ENCODE results near the gene PTMA.
"Not testable (repeated sequence)": the region's sequence is repeated elsewhere in the genome, so short reads cannot be mapped to it uniquely, and the experiment has no call there.

Gene PTMA

DNA sequence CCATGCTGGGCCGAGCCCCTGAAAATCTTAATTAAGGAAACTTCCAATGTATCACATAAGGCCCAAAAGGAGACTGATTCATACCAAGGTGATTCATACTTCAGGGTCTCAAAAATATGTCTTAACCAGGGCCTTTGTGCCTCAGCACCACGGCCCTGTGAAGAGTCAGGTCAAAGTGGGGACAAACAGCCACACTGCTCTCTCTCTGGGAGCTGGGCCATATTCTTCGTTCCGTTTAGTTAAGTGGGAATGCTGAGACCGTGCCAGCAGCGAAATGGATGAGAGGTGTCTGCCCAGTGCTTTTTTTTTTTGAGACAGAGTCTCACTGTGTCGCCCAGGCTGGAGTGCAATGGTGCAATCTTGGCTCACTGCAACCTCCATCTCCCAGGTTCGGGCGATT is 9.3 kb upstream of the PTMA start:
- no peak for DNase-seq

DNA sequence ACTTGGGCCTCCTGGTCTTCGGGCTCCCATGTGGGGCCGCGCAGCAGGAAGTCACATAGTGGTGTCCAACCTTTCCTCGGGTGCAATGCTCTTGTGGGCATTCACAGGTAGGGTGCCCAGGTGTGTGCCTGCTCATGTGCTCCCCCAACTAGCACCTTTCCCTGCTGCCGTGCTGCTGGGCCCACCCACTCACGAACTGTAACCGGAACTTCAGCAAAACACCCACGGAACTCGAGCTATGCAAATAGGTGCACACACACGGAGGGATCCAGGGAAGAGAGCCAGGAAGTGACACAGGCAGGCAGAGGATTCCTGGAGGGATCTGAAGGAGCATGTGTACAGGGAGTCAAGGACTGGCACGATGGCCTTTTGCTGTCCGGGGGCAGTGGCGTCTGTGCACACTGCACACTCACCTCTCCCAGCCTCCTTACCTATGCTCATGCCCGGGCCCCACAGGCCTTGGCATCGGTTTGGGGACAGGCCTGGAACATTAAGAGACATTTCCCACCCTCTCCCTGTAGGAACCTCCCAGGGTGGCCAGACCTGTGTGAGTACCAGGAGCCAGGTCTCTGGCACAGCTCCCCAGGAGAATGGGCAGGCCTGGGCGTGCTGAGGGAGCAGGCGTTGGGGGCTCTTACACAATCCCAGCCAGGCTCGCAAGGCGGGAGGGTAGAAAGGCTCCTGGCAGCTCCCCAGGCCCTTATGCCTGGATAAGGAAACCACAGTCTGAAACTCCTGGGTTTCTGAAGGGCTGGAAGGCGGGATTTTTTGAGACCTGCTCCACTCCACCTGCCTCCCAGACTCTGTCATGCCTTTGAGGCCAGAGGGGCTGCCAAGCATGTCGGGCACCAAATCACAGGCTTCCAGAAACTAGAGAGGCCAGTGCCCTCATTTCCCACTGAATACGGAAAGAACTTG is 6.6 kb upstream of the PTMA start:
- DNase-seq: peak in 1 of 2 experiments; percentile 21

DNA sequence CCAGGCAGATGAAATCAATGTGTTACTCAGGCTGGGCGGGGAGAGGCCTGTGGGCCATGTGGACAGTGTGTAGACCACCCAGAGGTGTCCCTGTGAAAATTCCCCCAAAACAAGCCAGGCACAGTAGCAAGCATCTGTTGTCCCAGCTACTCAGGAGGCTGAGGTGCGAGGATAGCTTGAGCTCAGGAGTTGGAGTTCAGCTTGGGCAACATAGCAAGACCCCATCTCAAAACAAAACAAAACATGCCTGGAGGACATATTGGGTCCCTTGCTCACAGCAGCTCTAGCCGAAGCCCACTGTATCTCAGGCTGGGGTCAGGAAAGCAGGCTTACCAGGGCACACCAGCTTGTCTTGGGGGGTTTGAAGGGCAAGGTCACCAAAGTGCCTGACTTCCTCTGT is 4.3 kb upstream of the PTMA start:
- DNase-seq: no peak

DNA sequence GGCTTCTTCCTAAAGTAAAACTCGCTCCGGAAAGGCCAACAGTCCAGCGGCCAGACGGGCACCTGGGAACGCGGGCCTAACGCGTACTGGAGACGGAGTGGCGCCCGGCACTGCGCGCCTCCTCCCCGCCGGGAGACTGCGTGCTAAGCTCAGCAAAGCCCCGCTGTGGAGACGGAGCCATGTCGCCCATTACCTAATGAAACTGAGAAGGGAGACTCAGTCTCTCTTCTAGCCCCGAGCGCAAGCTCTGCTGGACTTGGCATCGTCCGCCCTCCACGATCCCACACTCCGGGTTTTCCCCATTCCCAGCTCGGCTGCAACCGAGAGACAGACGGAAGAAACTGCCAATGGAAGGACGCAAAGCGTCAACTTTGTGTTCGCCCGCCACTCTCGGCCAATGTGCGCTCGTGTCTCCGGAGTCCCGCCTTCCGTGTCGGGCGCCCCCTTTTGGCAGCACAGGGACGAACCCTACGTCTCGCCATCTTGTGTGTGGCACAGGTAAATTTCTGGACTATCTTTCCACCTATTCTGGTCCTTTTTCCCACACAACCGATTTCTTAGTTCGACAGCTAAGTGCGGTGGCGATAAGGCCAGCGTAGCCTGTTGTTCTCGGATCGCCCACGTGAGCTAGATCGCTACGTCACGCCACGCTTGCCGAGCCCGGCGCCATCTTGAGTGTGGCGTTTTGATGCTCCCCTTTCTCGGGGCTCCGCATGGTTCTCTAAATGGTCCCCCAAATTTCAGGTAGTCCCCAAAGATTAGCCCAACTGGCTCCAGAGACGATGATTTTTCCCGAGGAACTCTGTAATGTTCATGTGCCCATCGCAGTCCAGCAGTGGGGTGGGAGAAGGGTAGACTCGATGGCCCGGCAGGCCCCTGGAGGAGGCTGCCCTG is 1.3 kb upstream of the PTMA start:
- peak; percentile 93 to 98 for DNase-seq

DNA sequence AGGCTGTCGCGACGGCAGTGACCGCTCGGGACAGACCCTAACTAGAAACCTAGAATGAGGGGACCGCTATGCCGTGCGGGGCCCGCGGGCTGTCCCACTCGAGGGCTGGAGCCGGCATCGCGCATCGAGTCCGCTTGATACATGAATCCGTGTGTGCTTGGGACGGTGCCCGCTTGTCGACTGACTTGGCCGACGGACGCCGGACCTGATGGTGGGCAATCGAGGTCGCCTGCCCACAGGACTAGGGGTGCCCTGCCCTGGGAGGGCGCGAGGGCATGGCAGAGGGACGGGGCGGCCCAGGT is 749 bp upstream of the PTMA start:
- no peak for DNase-seq

DNA sequence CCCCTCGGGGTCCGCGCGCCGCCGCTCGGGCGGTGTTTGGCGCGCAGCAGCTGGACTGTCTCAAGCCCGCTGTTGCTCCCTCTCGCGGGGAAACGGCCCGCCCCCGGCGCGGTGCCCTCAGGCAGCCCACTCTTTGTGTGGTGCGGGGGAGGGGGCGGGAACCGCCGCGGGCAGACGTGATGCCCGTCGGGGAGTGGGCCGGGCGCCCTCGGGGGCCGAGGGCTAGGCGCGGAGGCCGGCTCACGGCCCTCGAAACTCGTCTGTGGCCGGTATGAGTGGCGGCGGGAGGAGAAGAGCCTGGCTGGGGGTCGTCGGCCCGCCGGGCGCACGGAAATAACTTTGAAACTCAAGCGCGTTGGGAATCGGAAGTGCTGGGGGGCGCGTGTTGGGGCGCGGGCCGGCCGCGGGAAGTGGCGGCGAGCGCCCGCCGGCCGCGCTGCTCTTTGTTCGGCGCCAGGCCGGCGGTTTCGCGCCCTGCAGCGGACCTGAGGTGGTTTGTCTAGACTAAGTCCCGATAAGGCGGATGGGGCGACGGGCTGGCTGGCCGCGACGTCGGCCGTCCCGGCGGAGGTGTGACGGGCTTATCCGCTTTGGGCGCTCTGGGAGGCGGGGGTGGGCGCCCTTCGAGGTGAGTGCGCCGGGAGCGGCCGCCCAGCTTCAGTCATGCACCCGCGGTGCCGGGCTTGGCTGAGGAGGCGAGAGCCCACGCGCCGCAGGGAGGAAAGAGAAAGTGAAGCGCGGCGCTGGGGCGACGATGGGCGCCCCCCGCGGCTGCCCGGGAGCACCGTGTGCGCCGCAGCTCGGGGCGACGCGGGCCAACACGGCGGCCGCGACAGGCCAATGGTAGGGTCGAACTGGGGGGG is 679 bp downstream of the PTMA start:
- DNase-seq: no peak

DNA sequence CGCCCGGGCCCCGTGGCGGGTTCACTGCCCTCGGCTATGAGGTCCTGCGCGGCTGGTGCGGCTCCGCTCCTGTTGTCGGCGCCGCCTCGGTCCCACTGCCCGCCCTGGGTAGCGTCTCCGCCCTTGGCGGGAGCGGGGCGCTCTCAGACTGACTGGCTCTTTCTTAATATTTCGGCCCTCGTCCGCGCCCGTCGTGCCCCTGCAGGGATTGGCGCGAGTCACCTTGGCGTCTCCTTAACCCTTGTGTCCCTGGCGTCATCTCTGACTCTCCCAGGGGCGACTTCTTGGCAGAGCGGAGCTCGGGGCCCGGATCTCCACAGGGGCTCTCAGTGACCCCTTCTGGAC is 1.3 kb downstream of the PTMA start:
- DNase-seq: no peak

DNA sequence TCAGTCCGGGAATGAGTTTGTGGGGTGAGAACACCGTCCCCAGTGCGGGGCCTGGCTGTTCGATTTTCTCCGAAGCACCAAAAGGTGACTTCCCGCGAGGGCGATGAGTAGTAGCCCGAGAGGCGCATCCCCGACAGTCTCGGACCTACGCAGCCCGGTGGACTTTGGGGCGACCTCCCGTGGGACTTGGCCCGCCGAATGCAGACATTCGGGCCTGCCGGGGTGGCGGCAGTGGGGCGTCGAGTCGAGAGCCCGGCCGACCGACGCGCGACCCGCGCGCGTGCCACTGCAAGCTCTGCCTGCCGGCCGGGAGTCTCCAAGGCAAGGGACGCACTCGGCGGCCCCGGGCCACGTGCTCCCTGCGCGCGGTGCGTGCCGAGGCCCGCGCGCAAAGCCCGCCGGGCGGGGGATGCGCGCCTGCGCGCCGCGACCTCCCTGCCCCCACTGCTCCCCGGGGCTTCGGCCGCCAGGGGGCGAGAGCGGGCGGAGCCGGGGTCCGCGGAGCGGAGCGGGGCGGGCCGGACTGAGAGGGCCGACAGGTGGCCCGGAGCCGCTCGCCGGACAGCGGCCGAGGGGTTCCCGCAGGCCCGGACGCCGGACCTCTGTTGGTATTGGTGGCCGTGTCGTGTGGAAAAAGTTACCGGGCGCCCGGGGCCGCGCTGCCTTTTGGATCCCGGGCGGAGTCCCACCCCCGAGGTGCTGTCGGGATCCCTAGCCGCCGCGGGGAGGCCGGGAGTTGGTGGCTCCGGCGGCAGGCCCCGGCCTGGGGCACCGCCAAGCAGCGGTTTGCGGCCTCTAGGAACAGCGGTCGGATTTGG is 1.9 kb downstream of the PTMA start:
- peak; percentile 37 to 84 for DNase-seq

DNA sequence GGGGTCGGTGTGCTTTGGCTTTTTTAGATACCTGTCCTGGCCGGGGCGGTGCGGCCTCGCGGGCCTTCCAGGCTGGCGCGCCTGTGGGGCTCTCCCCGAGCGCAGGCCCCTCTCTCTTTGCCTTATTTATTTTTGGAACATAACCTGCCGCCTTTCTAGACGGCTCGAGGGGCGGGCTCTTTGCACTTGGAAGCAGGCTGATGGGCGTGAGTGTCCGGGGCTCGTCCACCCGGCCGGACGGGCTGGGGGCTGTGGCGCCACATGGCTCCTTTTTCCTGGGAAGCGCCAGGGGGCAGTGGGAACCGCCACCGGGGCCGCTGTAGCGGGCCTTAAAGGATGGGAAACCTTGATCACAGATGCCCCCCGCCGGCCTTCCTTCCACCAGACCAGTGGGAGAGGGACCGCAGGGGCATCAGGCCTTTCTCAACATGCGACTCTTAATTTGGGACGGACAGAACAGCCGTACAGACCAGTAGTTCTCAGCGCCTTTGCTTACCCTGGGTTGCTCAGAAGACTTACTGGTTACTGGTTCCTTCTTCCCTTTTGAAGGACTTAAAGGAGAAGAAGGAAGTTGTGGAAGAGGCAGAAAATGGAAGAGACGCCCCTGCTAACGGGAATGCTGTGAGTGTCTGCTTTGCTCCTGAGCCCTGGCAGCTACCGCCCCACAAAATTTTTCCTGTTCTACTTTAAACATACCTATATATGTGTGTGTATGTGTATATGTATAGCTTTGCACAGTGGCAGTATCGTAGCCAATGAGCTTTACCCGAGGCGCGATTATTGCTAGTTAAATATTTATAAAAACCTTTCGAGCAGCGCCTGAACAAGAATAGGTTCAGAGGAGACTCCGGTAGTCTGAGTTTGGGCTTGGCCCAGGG is 2.7 kb downstream of the PTMA start:
- DNase-seq: no peak

DNA sequence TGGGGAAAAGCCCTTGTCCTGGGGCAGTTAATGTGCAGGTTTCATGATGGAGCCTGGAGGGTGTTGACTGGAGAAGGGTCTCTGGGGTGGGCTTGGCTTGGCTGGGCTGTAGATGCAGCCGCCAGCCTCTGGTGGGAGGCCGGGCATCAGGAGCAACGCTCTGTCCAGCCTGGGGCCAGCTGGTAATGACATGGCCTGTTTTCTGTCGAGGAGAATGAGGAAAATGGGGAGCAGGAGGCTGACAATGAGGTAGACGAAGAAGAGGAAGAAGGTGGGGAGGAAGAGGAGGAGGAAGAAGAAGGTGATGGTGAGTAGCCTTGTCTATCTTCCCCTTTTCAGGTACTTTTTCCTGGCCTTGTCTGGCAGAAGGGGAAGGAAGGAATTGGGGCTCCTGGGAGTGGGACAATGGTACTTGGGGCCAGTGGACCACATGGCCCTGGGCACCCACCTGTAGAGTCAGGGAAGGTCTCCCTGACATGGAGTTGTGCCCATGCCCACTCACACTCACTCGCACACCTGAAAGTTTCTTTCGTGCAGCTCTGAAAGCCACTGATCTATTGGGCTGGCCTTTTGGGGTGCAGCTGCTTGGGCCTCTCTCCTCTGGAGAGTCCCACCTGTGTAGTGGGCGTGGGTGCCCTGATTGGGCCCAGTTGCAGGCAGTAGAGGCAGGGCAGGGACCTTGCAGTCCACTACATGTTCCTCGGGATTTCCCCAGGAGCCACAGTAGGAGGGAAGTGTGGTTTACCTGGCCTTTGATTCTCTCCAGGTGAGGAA is 3.5 kb downstream of the PTMA start:
- no peak for DNase-seq

DNA sequence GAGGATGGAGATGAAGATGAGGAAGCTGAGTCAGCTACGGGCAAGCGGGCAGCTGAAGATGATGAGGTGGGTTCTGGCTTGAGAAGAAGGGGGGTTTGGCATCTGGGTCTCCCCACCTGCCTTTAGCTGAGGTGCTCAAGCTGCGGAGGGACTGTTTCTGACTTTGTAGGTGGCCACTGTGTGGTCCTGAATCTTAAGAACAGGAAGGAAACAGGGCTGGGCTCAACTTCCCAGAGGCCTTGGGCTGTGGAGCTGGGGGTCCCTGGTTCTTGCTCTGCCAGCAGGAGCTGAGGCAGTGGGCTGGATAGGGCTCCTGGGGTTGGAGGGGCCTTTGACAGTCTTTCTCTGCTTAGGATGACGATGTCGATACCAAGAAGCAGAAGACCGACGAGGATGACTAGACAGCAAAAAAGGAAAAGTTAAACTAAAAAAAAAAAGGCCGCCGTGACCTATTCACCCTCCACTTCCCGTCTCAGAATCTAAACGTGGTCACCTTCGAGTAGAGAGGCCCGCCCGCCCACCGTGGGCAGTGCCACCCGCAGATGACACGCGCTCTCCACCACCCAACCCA is 4.2 kb downstream of the PTMA start:
- not testable (repeated sequence) for DNase-seq

DNA sequence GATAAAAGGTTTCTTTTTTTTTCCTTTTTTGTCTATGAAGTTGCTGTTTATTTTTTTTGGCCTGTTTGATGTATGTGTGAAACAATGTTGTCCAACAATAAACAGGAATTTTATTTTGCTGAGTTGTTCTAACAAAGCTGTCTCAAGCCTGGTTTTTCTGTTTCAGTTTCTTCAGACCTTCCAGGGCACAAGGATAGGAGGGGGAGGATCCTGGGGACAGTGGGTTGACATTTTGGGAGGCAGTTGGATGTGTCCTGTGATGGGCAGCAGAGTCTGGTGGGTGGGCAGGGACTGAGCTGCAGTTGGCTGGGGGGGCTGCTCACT is 5.0 kb downstream of the PTMA start:
- DNase-seq: not testable (repeated sequence)

DNA sequence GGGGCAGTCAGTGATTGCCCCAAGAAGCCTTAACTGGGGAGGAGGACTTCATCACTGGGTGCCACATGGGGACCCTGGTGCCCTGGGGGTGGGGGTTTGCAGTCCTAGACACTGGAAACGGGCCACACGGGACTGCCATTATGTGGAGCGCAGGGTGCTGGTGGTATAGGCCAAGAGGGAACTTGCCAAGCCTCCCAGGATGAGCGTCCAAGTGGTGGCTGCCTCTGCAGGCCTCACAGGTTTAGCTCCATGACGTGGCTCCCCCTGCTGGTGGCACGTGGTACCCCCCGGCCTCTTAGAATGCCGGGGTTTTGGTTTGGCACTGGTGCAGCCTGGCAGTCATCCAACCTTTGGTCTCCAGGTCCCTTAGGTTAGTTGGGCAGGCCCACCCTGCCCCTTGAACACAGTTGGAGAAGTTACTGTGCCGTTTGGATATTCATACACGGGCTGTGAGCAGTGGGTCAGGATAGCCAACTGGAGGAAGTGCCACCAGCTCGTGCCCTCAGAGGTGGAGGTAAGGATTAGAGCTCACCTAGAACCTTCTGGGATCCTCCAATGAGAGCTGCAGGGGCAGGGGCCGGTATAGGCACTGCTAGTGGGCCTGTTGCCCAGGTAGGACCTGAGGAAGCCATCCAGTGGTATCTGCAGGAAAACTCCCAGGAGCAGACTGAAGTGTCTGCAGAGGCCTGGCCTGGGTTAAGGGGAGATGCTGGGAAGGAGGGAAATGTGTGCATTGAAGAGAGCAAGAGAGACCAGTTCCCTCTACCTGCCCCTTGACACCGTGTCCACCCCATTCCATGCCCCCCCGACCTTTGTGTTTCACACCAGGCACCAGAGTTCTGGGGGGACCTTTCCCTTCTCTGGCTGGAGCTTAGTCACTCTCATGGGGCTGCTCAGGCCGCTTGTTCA is 5.7 kb downstream of the PTMA start:
- DNase-seq: peak; percentile 79 to 91

DNA sequence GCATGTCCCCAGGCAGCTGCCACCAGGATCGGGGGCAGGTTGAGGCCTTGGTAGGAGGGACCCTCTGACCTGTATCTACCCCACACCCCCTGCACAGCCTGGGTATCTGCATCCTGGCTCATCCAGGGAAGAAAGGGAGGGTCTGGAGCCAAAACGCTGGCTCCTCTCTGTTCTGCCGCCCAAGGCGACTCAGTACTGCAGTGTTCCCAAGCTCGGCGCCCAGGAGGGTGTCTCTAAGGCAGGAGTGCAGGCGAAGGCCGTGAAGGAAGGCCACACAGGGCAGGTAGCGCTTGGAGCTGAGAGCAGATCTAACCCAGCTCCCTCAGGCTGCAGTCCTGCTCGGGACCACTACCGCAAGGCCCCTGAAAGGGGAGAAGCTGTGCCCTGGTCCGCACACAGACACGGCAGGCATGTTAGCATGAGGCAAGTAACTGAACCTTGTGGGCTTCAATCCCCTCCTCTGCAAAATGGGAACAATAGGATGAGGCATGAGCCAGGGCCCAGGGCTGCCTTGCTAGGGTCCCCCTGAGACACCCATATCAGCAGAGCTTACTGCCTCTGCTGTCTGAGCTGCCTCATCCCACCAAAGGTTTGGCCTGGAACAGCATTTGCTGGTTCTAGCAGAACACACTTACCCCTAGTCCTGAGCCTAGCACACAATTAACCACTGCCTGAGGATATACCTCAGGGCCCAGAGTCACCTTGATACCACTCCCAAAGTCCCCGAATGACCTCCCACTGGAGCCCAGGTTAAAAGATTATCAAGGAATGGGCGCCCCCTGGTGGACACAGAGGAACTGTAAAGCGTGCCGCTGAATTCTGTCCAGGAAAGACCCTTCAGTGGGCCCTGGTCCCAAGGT is 6.5 kb downstream of the PTMA start:
- peak; percentile 64 to 76 for DNase-seq

DNA sequence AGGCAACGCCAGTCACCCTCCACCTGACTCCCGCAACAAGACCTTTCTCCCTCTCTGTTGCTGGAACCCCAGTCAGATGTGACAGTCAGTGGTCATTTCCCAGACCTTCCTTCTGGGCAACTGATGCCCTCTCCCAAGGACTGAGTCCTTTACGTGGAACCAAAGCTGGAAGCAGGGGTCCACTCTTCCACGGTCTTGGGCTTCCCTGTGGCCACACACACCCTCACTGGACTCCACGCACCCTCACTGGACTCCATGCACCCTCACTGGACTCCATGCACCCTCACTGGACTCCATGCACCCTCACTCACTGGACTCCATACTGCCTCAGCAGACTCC is 7.1 kb downstream of the PTMA start:
- no peak for DNase-seq

DNA sequence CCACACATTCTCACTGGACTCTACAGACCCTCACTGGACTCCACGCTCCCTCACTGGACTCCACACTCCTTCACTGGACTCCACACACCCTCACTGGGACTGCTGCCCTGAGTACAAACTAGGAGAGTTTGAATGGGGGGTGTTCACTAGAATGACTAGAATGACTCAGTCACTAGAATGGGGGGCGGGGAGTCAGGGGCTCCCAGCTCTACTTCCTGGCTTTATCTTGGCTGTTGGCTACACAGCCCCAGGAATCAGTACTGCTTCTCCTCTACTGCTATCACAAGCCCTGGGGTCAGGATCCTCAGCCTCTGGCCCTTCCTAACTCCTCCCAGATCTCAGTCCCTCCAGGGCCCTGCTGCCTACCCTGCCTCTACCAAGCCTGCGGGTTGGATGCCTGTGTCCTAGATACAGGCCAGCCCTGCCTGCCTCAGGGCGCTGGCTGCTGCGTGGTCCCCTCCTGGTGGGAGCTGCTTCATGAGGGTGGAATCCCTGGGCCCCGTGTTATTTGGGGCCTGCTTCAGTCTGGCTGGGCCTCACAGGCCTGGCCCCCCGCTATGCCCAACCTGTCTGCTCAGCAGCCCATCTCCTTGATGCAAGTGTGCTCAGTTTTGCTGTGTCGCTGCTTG is 7.8 kb downstream of the PTMA start:
- DNase-seq: no peak

DNA sequence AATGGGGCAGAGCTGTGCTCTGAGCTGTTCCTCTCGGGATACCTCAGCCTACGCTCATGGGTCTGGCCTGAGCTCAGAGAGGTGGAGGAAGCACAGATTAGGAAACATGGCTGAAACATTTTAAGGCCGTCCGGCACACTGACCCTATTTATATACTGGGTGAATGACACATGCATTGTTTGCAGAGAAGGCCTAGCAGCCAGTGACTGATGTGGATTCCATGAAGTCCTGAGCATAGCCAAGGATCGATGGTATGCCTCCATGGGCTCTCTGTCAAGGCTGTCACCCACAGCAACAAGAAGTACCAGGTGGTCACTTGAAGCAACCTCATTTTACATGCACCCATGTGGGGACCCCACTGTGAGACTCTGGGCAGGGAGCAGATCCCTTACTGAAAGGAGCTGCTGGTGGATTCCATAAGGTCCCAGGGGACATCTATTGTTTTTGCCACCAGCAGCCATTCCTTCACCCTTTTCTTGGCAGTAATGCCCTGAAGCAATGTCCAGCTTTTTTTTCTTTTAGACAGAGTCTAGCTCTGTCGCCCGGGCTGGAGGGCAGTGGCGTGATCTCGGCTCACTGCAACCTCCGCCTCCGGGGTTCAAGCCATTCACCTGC is 8.4 kb downstream of the PTMA start:
- no peak for DNase-seq

Measured in NCI-H524 (cell line).